Neutrophil (primary cell): ENCODE results near the gene PLA2G10.
"Not testable (repeated sequence)": the region's sequence is repeated elsewhere in the genome, so short reads cannot be mapped to it uniquely, and the experiment has no call there.

Source experiments
- H3K27ac ChIP-seq: fragments of 200-600 bp; sonication (generic); 2 replicates; pipeline ENCODE4 v1.5.1; 2016; ENCODE audit warnings: mild to moderate bottlenecking, moderate library complexity
- H3K27me3 ChIP-seq: fragments of 200-600 bp; sonication (generic); 2 replicates; pipeline ENCODE4 v1.6.0; 2016; ENCODE audit warnings: mild to moderate bottlenecking
- H3K36me3 ChIP-seq: fragments of 200-600 bp; sonication (generic); 2 replicates; pipeline ENCODE4 v1.5.1; 2017
- H3K4me1 ChIP-seq, 2 experiments: fragments of 200-600 bp in 1 of 2; sonication (generic) in 1 of 2; 1 replicate in 1 of 2; 2 replicates in 1 of 2; pipeline versions ENCODE4 v1.5.1 to v1.6.1; 2013 to 2016; ENCODE audit warnings: low read depth in 1 of 2, low read length in 1 of 2, mild to moderate bottlenecking in 1 of 2, moderate library complexity in 1 of 2; ENCODE audit not compliant: control insufficient read depth in 1 of 2, insufficient read depth in 1 of 2
- H3K4me3 ChIP-seq, 2 experiments: fragments of 200-600 bp in 1 of 2; sonication (generic) in 1 of 2; 1 replicate in 1 of 2; 2 replicates in 1 of 2; pipeline ENCODE4 v1.5.1; 2013 to 2016; ENCODE audit warnings: low read depth in 1 of 2, low read length in 1 of 2, mild to moderate bottlenecking in 1 of 2, moderate library complexity in 1 of 2
- H3K9me3 ChIP-seq: fragments of 200-600 bp; sonication (generic); 2 replicates; pipeline ENCODE4 v1.5.1; 2016

Gene PLA2G10

GRCh38 chr16:14694129-14694528 is at the start of gene PLA2G10:
TSS of gene PLA2G10 (minus strand) at chr16:14694308. CDS start at chr16:14694229, 79 bp downstream.
- H3K27ac ChIP-seq, H3K9me3 ChIP-seq, H3K36me3 ChIP-seq, H3K27me3 ChIP-seq, H3K4me3 ChIP-seq, H3K4me1 ChIP-seq: not testable (repeated sequence)

- H3K4me3 ChIP-seq, H3K27me3 ChIP-seq, H3K4me1 ChIP-seq, H3K27ac ChIP-seq, H3K36me3 ChIP-seq, H3K9me3 ChIP-seq: not testable (repeated sequence)
Measured at GRCh38 chr16:14742273-14743128, 48.4 kb upstream of the PLA2G10 start, which contains the start of gene NPIPA2. TSS of gene NPIPA2 (plus strand) at chr16:14742533. CDS start at chr16:14748066, 5,533 bp downstream.

- not testable (repeated sequence) for H3K9me3 ChIP-seq, H3K4me1 ChIP-seq, H3K27ac ChIP-seq, H3K27me3 ChIP-seq, H3K36me3 ChIP-seq, H3K4me3 ChIP-seq
Measured at GRCh38 chr16:14741794-14742193, 47.7 kb upstream of the PLA2G10 start.

- not testable (repeated sequence) for H3K27ac ChIP-seq, H3K36me3 ChIP-seq, H3K27me3 ChIP-seq, H3K4me1 ChIP-seq, H3K4me3 ChIP-seq, H3K9me3 ChIP-seq
Measured at GRCh38 chr16:14740832-14741385, 46.8 kb upstream of the PLA2G10 start.

- H3K27ac ChIP-seq: not testable (repeated sequence)
Measured at GRCh38 chr16:14733233-14733632, 39.1 kb upstream of the PLA2G10 start.

GRCh38 chr16:14703156-14704011 is 9.3 kb upstream of the PLA2G10 start, which contains the start of gene NPIPA3:
TSS of gene NPIPA3 (plus strand) at chr16:14703411. CDS start at chr16:14708944, 5,533 bp downstream.
- H3K9me3 ChIP-seq, H3K27me3 ChIP-seq, H3K4me3 ChIP-seq, H3K27ac ChIP-seq, H3K4me1 ChIP-seq, H3K36me3 ChIP-seq: not testable (repeated sequence)

More at GRCh38 chr16:14733233-14733632, 39.1 kb upstream of the PLA2G10 start:
- not testable (repeated sequence) for H3K9me3 ChIP-seq, H3K27me3 ChIP-seq, H3K36me3 ChIP-seq, H3K4me1 ChIP-seq, H3K4me3 ChIP-seq

GRCh38 chr16:14702672-14703071 is 8.6 kb upstream of the PLA2G10 start:
- H3K27me3 ChIP-seq, H3K27ac ChIP-seq, H3K36me3 ChIP-seq, H3K4me1 ChIP-seq, H3K9me3 ChIP-seq, H3K4me3 ChIP-seq: not testable (repeated sequence)

- not testable (repeated sequence) for H3K27me3 ChIP-seq, H3K9me3 ChIP-seq, H3K27ac ChIP-seq, H3K4me1 ChIP-seq, H3K36me3 ChIP-seq, H3K4me3 ChIP-seq
Measured at GRCh38 chr16:14701859-14702258, 7.8 kb upstream of the PLA2G10 start.

GRCh38 chr16:14685870-14686793 is 8.0 kb downstream of the PLA2G10 start:
- H3K9me3 ChIP-seq: not testable (repeated sequence)

More at GRCh38 chr16:14685870-14686793, 8.0 kb downstream of the PLA2G10 start:
- not testable (repeated sequence) for H3K4me3 ChIP-seq, H3K27ac ChIP-seq, H3K4me1 ChIP-seq, H3K36me3 ChIP-seq, H3K27me3 ChIP-seq
